Amniotic epithelial cell (primary cell): Measurements from ENCODE around the gene UMAD1.

Experiments
- DNase-seq: peaks from one replicate; pipeline ENCODE4 v3.0.0-alpha.2; 2010; ENCODE audit warnings: low read depth

The UMAD1 gene

DNA sequence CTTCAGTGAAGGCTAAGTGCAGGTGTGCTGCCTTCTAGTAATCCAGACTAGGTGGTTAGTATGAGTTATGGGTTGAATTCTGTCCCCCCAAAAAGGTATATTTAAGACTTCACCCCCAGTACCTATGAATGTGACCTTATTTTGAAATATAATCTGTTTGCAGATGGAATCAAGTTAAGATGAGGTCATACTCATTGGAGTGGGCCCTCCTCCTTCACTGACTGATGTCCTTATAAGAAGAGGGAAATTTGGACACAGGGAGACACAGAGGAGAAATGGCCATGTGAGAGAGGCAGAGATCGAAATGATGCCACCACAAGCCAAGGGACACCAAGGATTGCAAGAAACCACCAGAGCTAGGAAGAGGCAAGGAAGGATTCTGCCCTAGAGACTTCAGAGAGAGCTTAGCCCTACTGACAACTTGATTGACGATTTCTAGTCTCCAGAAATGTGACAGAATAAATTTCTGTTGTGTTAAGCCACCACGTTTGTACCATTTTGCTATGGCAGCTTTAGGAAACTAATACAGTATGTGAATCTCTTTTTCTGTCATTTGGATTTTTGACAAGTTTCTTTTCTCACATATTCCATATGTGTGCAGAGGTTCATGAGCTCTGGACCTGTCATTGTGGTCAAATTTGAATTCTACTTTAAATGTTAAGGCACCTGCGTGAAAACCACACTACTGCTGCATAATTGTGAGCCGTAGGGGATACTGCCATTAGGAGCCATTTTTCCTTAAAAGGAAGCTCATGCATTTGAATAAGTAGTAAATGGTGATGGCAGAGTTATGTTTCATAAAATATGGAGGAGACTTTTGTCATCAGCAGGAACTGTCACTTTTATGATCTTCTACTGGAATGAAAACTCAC is 80.4 kb downstream of the UMAD1 start:
- DNase-seq = no peak

- DNase-seq = peak; percentile 31
Measured at GRCh38 chr7:7731732-7732131, 91.2 kb downstream of the UMAD1 start.

DNA sequence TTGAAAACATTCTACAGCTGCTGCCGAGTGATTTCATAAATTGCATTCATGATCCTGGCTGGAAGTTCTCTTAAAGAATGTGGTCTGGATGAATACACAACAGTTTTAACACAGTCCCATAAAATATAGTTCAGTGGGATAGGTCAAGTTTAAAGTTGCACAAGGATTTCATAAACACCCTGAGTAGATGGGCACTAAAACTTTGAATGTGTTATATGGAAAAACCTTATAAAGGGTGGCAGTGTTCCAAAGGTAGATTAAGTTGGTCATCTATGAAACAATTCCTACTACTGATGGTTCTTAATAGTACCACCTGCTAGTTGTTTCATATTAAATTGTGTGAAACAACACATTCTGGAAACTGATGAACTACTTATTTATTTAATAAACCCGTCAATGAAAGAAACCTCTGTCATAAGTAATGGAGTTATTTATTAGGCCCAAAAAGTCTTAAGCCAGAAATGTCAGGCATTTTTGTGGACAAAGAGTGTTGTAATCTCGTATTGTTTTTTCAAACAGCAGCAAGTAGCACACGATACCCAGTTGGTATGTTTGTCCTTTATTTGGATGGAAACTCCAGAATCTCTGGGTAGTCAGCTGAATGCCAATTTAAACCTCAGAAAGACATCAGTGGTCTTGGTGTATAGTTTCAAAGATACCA is 92.2 kb downstream of the UMAD1 start:
- DNase-seq = peak; percentile 88

- DNase-seq = no peak
Measured at GRCh38 chr7:7736671-7737070, 96.1 kb downstream of the UMAD1 start.

DNA sequence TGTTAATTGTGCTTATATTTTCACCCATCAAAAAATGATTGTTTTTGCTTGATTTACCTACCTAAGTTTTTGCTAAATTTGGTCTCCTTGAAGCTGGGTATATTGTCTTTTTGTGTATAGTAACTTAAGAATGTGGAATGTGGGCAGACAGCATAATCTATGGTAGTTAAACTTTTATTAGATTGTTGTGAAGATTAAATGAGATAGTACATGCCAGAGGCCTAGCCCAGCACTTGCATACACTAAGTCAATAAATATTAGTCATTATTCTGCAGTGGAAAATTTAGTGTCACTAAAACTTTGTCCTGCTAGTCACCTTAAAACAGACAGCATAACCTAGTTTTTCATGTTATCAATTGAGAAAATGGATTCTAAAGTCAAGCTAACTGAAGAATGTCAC is 97.1 kb downstream of the UMAD1 start:
- no peak for DNase-seq

DNA sequence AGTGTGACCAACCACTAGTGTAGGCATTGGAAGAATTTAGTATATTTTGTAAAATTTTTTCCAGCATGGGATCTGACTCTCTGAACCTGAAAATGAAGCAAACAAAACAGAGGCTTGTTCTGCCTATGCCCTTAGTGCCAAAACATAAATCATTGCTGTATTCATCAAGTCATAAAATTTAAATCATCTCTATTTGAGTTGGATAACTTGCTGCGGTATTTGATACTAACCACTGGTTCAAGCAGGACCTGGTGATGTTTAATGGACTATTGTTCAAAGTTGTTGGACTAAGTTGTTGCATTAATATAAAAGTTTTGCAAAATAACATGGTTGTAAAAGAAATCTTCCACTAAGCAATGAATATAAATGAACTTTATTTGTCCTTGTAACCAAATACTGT is 97.6 kb downstream of the UMAD1 start:
- no peak for DNase-seq

DNA sequence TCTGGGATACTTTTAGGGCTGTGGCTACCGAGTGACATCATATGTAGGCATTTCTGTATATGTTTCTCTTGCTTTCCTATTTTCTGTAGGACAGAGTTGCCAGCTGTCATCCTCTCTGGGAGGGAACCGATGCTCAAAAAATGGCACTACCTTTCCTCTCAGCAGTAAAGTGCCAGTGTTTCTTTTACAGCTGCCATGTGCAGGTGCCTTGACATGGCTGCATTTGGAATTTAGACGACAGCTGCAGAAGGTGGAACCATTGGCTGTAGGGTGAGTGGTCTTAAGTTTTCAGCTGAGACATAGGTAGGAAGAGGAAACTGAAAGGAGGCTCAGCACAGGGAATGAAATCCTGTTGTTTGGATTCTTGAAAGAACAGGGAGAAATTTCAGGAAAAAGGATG is 98.1 kb downstream of the UMAD1 start:
- DNase-seq = no peak

GRCh38 chr7:7739204-7740036 is 98.9 kb downstream of the UMAD1 start:
- DNase-seq = no peak

- no peak for DNase-seq
Measured at GRCh38 chr7:7740037-7740355, 99.4 kb downstream of the UMAD1 start.

GRCh38 chr7:7742223-7742622 is 101.7 kb downstream of the UMAD1 start:
- DNase-seq = no peak

DNA sequence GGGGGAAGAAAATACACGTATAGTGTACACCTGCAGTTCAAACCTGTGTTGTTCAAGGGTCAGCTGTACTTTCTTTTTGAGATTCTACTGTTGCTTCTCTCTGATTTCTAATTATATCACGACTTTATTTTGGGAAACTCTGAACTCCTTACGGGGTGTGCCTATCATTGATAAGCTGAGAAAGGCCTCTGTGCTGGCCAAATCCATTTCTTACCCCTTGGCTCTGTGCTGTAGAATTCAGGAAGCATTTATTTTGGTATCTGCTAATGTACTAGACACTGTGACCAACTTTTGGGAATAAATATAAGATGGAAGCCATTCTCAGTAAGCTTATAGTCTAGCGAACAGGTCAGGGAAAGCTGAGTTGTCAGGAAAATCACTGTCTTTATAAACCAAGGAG is 104.7 kb downstream of the UMAD1 start:
- no peak for DNase-seq

GRCh38 chr7:7745966-7746365 is 105.4 kb downstream of the UMAD1 start:
- DNase-seq = no peak

DNA sequence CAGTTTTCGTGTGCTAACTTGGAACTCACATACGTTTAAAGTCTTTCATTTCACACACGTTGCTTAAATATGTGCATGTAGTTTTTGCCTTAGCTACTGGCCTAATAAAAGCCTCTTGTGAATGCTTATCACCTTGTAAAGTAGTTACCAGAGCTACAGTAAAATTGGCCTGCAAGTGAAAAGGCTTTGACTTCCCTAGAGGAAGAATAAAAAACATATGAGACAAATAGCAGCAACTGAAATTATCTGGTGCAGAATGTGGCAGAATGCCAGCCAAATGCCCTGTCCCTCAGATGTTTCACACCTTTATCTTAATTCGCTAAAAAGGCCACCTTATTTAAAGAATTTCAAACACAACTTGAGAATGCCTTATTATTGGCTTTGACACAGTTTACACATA is 105.9 kb downstream of the UMAD1 start:
- no peak for DNase-seq

DNA sequence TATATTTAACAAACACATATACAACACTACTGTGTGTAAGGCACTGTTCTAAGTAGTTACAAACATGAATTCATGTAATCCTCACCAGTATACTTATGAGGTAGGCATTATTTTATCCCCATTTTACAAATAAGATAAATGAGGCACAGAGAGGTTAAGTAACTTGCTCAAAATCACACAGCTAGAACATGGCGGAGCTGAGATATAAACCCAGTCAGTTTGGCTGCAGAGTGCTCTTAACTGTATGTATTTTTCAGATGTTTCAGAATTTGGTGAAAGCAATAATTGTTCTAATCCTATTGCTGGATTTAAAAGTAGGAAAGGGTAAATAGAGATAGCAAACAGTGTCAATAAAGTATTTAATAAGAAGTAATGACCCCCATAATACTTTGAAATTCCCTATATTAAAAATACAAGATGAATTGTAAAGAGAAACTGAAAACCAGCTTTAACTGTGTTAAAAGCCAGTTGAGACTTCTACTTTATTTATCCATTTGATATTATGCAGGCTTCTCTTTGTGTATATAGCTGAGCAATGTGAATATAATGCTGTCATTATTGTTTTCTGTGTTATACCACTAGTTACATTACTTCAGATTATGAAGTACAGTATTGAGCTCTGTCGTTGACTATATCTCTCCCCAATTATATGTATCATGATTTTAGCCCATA is 110.2 kb downstream of the UMAD1 start:
- DNase-seq = no peak

DNA sequence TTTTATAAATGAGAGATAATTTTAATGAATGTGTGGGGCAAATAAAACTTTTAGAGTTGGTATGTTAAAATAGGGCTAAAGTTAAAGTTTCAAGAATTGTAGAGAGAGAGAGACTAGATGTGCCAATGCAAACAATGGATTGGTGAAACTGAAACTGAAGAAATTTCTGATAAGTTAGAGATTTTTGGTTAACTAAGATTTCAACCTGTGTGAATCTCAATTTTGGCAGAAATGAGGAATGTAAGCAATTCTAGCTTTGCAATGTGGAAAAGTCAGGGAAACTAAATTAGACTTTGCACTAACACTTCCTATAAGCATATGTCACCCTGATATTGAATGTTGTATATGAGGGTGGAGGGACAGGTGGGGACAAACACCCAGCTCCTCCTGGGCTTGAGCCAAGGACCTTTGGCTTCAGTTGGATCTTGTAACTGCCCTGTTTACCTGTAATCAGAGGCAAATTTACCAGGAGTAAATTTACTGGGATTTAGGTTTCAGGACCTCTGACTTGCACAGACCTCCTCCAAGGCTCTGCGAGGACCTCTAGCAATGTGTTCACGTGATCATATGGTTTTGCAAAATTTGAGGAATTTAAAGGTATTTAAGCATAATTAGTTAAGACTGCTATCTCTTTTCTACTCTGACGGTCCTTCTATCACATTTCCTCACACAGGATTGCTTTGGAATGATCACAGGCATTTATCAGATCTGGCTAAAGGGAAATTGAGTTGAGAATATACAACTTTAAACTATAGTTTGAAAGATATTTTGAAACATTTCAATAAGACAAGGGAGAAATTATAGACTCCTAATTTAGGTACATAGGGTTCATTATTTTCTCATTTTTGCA is 110.9 kb downstream of the UMAD1 start:
- no peak for DNase-seq

- peak; percentile 40 for DNase-seq
Measured at GRCh38 chr7:7756577-7756976, 116.0 kb downstream of the UMAD1 start.

DNA sequence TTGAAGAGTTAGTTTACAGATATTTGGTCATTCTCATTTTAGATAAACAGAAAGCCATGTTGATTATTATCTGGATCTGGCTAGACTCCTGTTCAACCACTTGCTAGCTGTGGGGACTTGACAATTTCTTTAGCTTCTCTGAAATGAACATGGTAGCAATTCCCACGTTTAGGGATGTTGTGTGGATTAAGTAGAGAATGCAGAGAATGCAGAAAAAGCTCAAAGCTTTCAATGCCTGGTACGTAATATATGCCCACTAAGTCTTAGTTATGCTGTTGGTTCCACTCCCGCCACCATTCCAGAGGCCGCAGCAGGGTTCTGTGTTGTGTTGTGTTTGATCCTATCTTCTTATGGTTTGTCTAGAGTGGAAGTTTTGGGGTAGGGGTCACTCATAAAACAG is 117.0 kb downstream of the UMAD1 start:
- peak; percentile 93 for DNase-seq

DNA sequence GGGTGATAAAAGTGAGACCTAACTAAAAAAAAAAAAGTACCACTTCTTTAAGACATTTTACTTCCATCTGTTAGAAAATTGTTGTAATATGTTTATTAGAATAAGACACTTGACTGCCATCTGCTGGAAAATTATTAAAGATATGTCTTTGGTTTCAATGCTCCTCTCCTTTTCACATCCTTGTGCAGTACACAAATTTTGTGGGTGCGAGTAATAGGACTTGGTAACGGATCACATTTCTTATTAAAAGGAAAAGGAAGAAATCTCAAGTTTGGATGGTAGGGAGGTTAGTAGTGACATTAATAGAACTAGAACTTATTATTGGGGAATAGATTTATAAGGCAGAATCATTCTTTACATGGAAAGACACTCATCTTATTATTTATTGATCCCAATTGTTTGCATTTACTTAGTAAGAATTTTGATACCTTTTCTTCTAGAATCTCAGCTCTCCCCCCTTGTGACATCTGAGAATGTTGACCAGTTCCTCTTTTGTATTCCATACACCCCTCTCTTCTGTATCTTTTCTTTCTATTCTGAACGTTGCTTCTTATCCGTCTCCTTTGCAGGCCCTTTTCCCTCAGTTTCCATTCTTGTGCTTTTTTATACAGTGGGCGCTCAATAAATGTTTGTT is 120.9 kb downstream of the UMAD1 start:
- peak; percentile 76 for DNase-seq

DNA sequence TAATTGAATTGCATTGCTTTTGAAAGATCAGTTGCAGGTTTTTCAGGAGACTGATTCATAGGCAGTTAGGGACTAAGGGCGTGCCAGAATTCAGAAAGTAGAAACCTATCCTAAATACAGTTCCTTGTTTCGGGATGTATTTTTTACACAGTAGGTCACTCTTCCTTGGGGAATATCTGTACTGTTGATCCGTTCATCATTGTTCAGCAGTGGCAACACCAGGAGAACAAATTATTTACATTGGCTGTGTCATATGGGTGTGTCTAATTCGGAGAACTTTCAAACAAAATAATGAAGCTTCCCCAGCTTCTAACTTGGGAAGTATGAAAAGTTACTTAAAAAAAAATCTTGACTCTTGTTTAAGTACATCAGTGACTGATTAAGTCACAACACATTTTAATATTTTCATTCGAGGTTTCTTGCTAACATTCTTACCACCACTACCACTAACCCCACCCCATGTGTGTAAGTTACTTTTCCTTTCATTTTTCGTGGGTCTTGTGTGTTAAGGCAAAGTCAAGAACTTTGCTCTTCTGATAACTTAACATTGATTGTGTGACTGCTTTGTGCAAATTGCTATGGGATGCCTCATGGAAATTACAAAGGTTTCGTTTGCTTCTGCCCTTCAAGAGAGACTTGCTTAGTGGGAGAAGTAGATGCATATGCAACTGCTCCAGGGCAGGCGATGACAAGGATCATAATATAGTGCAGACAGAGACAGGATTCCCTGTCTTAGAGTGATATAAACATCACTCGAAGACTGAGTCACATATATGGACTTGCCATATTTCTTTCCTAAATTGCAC is 121.6 kb downstream of the UMAD1 start:
- peak; percentile 89 for DNase-seq
